Measurements from ENCODE around the gene CALML5. TPM values are rescaled to one million over a fixed set of nuclear protein-coding genes. Genes with fewer than 3 reads are reported as not detected.

CALML5 gene
- total and polyA plus RNA-seq, 7 donors: not detected

GRCh38 chr10:5531558-5532306, 32.4 kb upstream of the CALML5 start:
- no peaks in the 10 kb centered on the region for H3K9me3 ChIP-seq
- 81 to 86% methylated on average over 10 of the region's 10 CpGs for WGBS, 2 donors
- H3K4me1 ChIP-seq: peaks cover 0 to 63% (median 42%) of the 10 kb centered on the region in 4 donors
- H3K27ac ChIP-seq: peak overlapping the region; percentile 75 to 82 (median 79)
- intact Hi-C loops (cut with DNase I): loop anchor here (5.0 kb wide), 2 partner anchors 41 to 64 kb away; no protein-coding TSS in a partner anchor
- no peaks in the 10 kb centered on the region for H3K27me3 ChIP-seq
- no peaks in the 10 kb centered on the region for H3K36me3 ChIP-seq
- H3K4me3 ChIP-seq: no peak overlapping the region
- no peak for TF ChIP-seq POLR2AphosphoS5 (IDR thresholded peaks at IDR 0.05)
- TF ChIP-seq EP300 (IDR thresholded peaks at IDR 0.05): no peak
- TF ChIP-seq CTCF (IDR thresholded peaks at IDR 0.05): no peak
- TF ChIP-seq POLR2A (IDR thresholded peaks at IDR 0.05): no peak
- peak; percentile 53 for DNase-seq

GRCh38 chr10:5530846-5531557, 31.6 kb upstream of the CALML5 start:
- peaks cover 0 to 63% (median 41%) of the 10 kb centered on the region in 4 donors for H3K4me1 ChIP-seq
- no peaks in the 10 kb centered on the region for H3K27me3 ChIP-seq
- no peaks in the 10 kb centered on the region for H3K36me3 ChIP-seq
- 94 to 95% methylated on average over 16 of the region's 16 CpGs for WGBS, 2 donors
- TF ChIP-seq EP300 (IDR thresholded peaks at IDR 0.05) (no peak), CTCF (IDR thresholded peaks at IDR 0.05) (no peak), POLR2A (IDR thresholded peaks at IDR 0.05) (no peak), POLR2AphosphoS5 (IDR thresholded peaks at IDR 0.05) (no peak)
- H3K27ac ChIP-seq: peak overlapping the region; percentile 75 to 82 (median 79)
- DNase-seq: peak; percentile 40
- intact Hi-C loops (cut with DNase I): loop anchor here (5.0 kb wide), 2 partner anchors 41 to 64 kb away; no protein-coding TSS in a partner anchor
- H3K4me3 ChIP-seq: no peak overlapping the region
- H3K9me3 ChIP-seq: no peaks in the 10 kb centered on the region

DNA sequence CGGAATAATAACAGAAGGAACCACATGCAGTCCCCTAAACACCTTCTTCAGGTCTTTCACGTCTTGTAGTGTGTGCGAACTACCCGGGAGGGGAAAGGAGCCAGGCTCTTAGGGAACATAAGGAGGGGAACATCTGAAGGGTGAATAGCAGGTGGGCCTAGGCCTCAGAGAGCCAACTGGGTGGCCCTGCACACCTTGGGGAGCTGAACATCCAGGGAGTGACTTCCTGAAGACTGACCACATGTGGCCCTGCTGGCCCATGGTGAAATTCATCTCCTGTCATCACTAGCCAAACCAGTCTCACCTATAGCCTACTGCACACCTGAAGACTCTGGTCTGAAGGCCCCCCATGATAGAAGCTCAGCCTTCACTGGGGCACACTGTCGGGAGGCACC, 31.0 kb upstream of the CALML5 start:
- peak overlapping the region; percentile 75 to 82 (median 79) for H3K27ac ChIP-seq
- 95 to 96% methylated on average over 5 of the region's 5 CpGs for WGBS, 2 donors
- TF ChIP-seq EP300 (IDR thresholded peaks at IDR 0.05): no peak
- no peak for TF ChIP-seq POLR2AphosphoS5 (IDR thresholded peaks at IDR 0.05)
- no peak for TF ChIP-seq POLR2A (IDR thresholded peaks at IDR 0.05)
- no peak for TF ChIP-seq CTCF (IDR thresholded peaks at IDR 0.05)
- H3K36me3 ChIP-seq: no peaks in the 10 kb centered on the region
- intact Hi-C loops (cut with DNase I): loop anchor here (5.0 kb wide), 2 partner anchors 42 to 63 kb away; no protein-coding TSS in a partner anchor
- no peaks in the 10 kb centered on the region for H3K27me3 ChIP-seq
- peaks cover 0 to 63% (median 40%) of the 10 kb centered on the region in 4 donors for H3K4me1 ChIP-seq
- H3K4me3 ChIP-seq: no peak overlapping the region
- no peaks in the 10 kb centered on the region for H3K9me3 ChIP-seq
- peak; percentile 32 for DNase-seq

DNA sequence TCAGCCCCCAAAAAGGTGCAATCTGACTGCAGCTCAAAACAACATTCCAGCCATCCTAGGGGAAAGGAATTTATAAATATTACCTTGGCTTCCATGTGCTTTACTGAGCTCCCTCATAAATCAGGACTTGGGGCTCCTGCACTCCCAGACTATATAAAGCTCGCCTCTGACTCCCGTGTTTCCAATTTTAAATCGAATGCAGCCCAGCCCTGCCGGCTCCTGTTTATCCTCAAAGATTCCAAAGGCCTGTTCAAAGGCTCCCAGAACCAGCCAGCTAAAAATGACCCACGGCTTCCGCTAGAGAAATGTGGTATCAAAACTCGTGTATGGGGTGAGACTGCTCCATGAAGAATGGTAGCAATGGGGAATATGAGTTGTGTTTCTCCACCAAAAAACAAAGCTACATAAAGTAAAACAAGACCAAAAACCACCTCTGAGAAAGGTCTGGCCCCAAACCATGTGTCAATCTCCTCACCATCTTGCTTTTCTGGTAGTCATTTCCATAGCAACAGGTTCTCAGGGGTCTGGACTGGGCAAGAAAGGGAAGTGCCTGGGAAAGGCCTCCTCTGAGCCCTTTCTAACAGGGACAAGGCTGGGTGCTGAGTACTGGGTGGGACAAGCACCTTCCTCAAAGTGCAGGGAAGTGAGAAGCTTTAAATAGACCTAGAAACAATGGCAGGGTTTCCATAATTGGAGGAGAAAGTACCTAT, 30.5 kb upstream of the CALML5 start:
- H3K36me3 ChIP-seq: no peaks in the 10 kb centered on the region
- no peak overlapping the region for H3K4me3 ChIP-seq
- 84 to 90% methylated on average over 7 of the region's 7 CpGs for WGBS, 2 donors
- DNase-seq: peak; percentile 70
- TF ChIP-seq POLR2AphosphoS5 (IDR thresholded peaks at IDR 0.05) (peak in 3 of 4 donors; percentile 14 to 59 (median 48)), CTCF (IDR thresholded peaks at IDR 0.05) (no peak)
- H3K4me1 ChIP-seq: peaks cover 0 to 58% (median 40%) of the 10 kb centered on the region in 4 donors
- intact Hi-C loops (cut with DNase I): loop anchor here (5.0 kb wide), 2 partner anchors 42 to 63 kb away; no protein-coding TSS in a partner anchor
- H3K27me3 ChIP-seq: no peaks in the 10 kb centered on the region
- peak overlapping the region; percentile 75 to 82 (median 79) for H3K27ac ChIP-seq
- no peaks in the 10 kb centered on the region for H3K9me3 ChIP-seq
